Gastroesophageal sphincter (tissue), 4 donors: Measurements from ENCODE around the gene TBC1D23. TPM values are rescaled to one million over a fixed set of nuclear protein-coding genes. Genes with fewer than 3 reads are reported as not detected.
"Not testable (repeated sequence)": the region's sequence is repeated elsewhere in the genome, so short reads cannot be mapped to it uniquely, and the experiment has no call there.

Experiments used
- ATAC-seq: fragments of 150-250 bp; one replicate; pipeline ENCODE4 v1.9.1; 2016; ENCODE audit warnings: mild to moderate bottlenecking, moderate library complexity
- H3K27ac ChIP-seq, 4 donors: fragments of 200-600 bp; sonication (generic) in 3 of 4; 1 replicate in 3 of 4; 2 replicates in 1 of 4; pipeline ENCODE4 v1.5.1; 2016 to 2019
- H3K27me3 ChIP-seq: fragments of 200-600 bp; sonication (generic); one replicate; pipeline ENCODE4 v1.5.1; 2019
- H3K36me3 ChIP-seq, 2 donors: fragments of 200-600 bp; sonication (generic); one replicate each; pipeline ENCODE4 v1.5.1; 2019; ENCODE audit warnings: control low read depth in 1 of 2
- H3K4me1 ChIP-seq, 3 donors: fragments of 200-600 bp; sonication (generic); 1 replicate in 2 of 3; 2 replicates in 1 of 3; pipeline ENCODE4 v1.5.1; 2016 to 2019; ENCODE audit warnings: control low read depth in 2 of 3
- H3K4me3 ChIP-seq, 2 donors: fragments of 200-600 bp; sonication (generic); one replicate each; pipeline ENCODE4 v1.5.1; 2019; ENCODE audit warnings: mild to moderate bottlenecking in 1 of 2, moderate library complexity in 1 of 2
- H3K9me3 ChIP-seq, 3 donors: fragments of 200-600 bp; sonication (generic); one replicate each; pipeline ENCODE4 v1.5.1; 2017 to 2019; ENCODE audit warnings: control low read depth in 2 of 3
- CTCF ChIP-seq, 4 experiments: fragments of 200-600 bp in 2 of 4; fragments of 450-650 bp in 2 of 4; sonication (generic) in 1 of 4; IDR thresholded peaks; one replicate each; pipeline ENCODE4 v1.5.1; 2017 to 2019; ENCODE audit warnings: antibody characterized with exemption in 4 of 4, mild to moderate bottlenecking in 2 of 4, moderate library complexity in 2 of 4
- EP300 ChIP-seq: sonication (generic); formaldehyde crosslinking; IDR thresholded peaks from one replicate; pipeline ENCODE4 v1.6.1; 2017; ENCODE audit warnings: antibody characterized with exemption, mild to moderate bottlenecking
- POLR2A ChIP-seq, 2 donors: fragments of 450-650 bp; IDR thresholded peaks; one replicate each; pipeline ENCODE4 v1.6.1; 2017; ENCODE audit warnings: antibody characterized with exemption in 2 of 2, mild to moderate bottlenecking in 2 of 2, moderate library complexity in 1 of 2
- POLR2AphosphoS5 ChIP-seq: sonication (generic); formaldehyde crosslinking; IDR thresholded peaks from one replicate; pipeline ENCODE4 v1.6.1; 2017; ENCODE audit warnings: antibody characterized with exemption
- WGBS, 2 donors: methylation state at CpG; one replicate each; pipeline ENCODE4 v1.1.5; 2018; ENCODE audit warnings: low coverage in 1 of 2; 5-methylcytosine and 5-hydroxymethylcytosine counted together
- total RNA-seq, 4 donors: library from RNA; depleted of rRNA; stranded (reverse); fragments of >200 nt; gene quantifications; one replicate each; pipeline ENCODE4 v1.1.0, GENCODE V29; 2016

Gene TBC1D23
- total RNA-seq, 4 donors from 2014 or later, result 23.9 to 37.2 (median 34.0) TPM

GRCh38 chr3:100261485-100261903 is 702 bp downstream of the TBC1D23 start:
- no peak for ATAC-seq
- Histone ChIP-seq H3K27ac (peak overlapping the region; percentile 89 to 99 (median 99)), H3K4me1 (peaks cover 10 to 62% (median 11%) of the 10 kb centered on the region in 3 donors), H3K27me3 (no peaks in the 10 kb centered on the region), H3K4me3 (peak overlapping the region; percentile 66 to 100), H3K36me3 (no peaks in the 10 kb centered on the region), H3K9me3 (no peaks in the 10 kb centered on the region)
- 0 to 5% methylated on average over 8 to 11 of the region's 11 CpGs for WGBS, 2 donors
- no peak for TF ChIP-seq POLR2A (IDR thresholded peaks at IDR 0.05)
- TF ChIP-seq CTCF (IDR thresholded peaks at IDR 0.05), result no peak
- no peak for TF ChIP-seq POLR2AphosphoS5
- TF ChIP-seq EP300, result no peak

GRCh38 chr3:100262925-100263324 is 2.1 kb downstream of the TBC1D23 start:
- not testable (repeated sequence) for H3K4me3 ChIP-seq, ATAC-seq, H3K27ac ChIP-seq, H3K27me3 ChIP-seq, H3K9me3 ChIP-seq, H3K36me3 ChIP-seq
- WGBS, 2 donors, result 81 to 82% methylated on average over 11 of the region's 11 CpGs
- H3K4me1 ChIP-seq, result peaks cover 10 to 77% (median 11%) of the 10 kb centered on the region in 3 donors

GRCh38 chr3:100263583-100263982 is 2.8 kb downstream of the TBC1D23 start:
- ATAC-seq, result no peak
- 60% methylated on average over 2 of the region's 2 CpGs; no CpG with 5 or more reads in 1 of the 2 donors for WGBS, 2 donors
- H3K4me1 ChIP-seq, result peaks cover 10 to 83% (median 11%) of the 10 kb centered on the region in 3 donors
- H3K9me3 ChIP-seq, result no peaks in the 10 kb centered on the region
- TF ChIP-seq EP300 (no peak), CTCF (IDR thresholded peaks at IDR 0.05) (no peak), POLR2A (IDR thresholded peaks at IDR 0.05) (no peak), POLR2AphosphoS5 (no peak)
- H3K36me3 ChIP-seq, result no peaks in the 10 kb centered on the region
- no peak overlapping the region for H3K4me3 ChIP-seq
- H3K27ac ChIP-seq, result no peak overlapping the region
- H3K27me3 ChIP-seq, result no peaks in the 10 kb centered on the region

GRCh38 chr3:100264242-100264641 is 3.5 kb downstream of the TBC1D23 start:
- WGBS, 2 donors, result 61 to 73% methylated on average over 2 of the region's 2 CpGs
- TF ChIP-seq POLR2A (IDR thresholded peaks at IDR 0.05) (no peak), POLR2AphosphoS5 (no peak), CTCF (IDR thresholded peaks at IDR 0.05) (no peak), EP300 (no peak)
- no peaks in the 10 kb centered on the region for H3K9me3 ChIP-seq
- ATAC-seq, result no peak
- H3K27ac ChIP-seq, result no peak overlapping the region
- no peaks in the 10 kb centered on the region for H3K36me3 ChIP-seq
- H3K4me3 ChIP-seq, result no peak overlapping the region
- H3K4me1 ChIP-seq, result peaks cover 10 to 90% (median 11%) of the 10 kb centered on the region in 3 donors
- no peaks in the 10 kb centered on the region for H3K27me3 ChIP-seq

GRCh38 chr3:100265016-100265415 is 4.2 kb downstream of the TBC1D23 start:
- H3K4me3 ChIP-seq, result no peak overlapping the region
- no peaks in the 10 kb centered on the region for H3K27me3 ChIP-seq
- H3K36me3 ChIP-seq, result no peaks in the 10 kb centered on the region
- WGBS, 2 donors, result 73 to 81% methylated on average over 1 of the region's 1 CpG
- no peaks in the 10 kb centered on the region for H3K9me3 ChIP-seq
- TF ChIP-seq POLR2AphosphoS5 (no peak), CTCF (IDR thresholded peaks at IDR 0.05) (no peak), EP300 (no peak), POLR2A (IDR thresholded peaks at IDR 0.05) (no peak)
- no peak for ATAC-seq
- peaks cover 10 to 90% (median 11%) of the 10 kb centered on the region in 3 donors for H3K4me1 ChIP-seq
- no peak overlapping the region for H3K27ac ChIP-seq
